ENCODE results near the gene SNTG2. TPM values are rescaled to one million over a fixed set of nuclear protein-coding genes. Genes with fewer than 3 reads are reported as not detected.
A peak's percentile ranks its signal among the peaks of the same experiment; 100 is the strongest.

SNTG2 gene
- total RNA-seq, 2 experiments from 2014 or later: 2.5 to 3.2 TPM

GRCh38 chr2:944693-945092, 6.0 kb upstream of the SNTG2 start:
- POLR2A ChIA-PET: interaction anchor here (0.7 kb wide), 2 partner anchors 231 to 683 kb away, joined by 3 to 4 read pairs; no protein-coding TSS in a partner anchor
- TF ChIP-seq CTCF (IDR thresholded peaks at IDR 0.05): no peak
- H3K4me1 Mint-ChIP-seq (ENCODE audit: low read depth): peaks cover 35% of the 10 kb centered on the region
- peaks cover 7% of the 10 kb centered on the region for H3K9me3 Mint-ChIP-seq
- H3K36me3 Mint-ChIP-seq (ENCODE audit: low read depth): peaks cover 6% of the 10 kb centered on the region
- CTCF ChIA-PET: no interaction called here
- intact Hi-C loops (cut with micrococcal nuclease): no loop called here
- DNase-seq (no peak), ATAC-seq (no peak)
- peak overlapping the region; percentile 93 for H3K27ac Mint-ChIP-seq
- H3K27me3 Mint-ChIP-seq: peaks cover 18% of the 10 kb centered on the region
- no peak overlapping the region for H3K4me3 Mint-ChIP-seq

GRCh38 chr2:945104-945503, 5.5 kb upstream of the SNTG2 start:
- CTCF ChIA-PET: no interaction called here

GRCh38 chr2:946073-946948, 4.3 kb upstream of the SNTG2 start:
- H3K9me3 Mint-ChIP-seq: peaks cover 7% of the 10 kb centered on the region
- peaks cover 36% of the 10 kb centered on the region for H3K4me1 Mint-ChIP-seq (ENCODE audit: low read depth)
- intact Hi-C loops (cut with micrococcal nuclease): no loop called here
- peaks cover 18% of the 10 kb centered on the region for H3K27me3 Mint-ChIP-seq
- TF ChIP-seq CTCF (IDR thresholded peaks at IDR 0.05): no peak
- ChIA-PET POLR2A (interaction anchor here (1.4 kb wide), 1 partner anchor 29 kb away, joined by 3 read pairs; no protein-coding TSS in a partner anchor), CTCF (no interaction called here)
- ATAC-seq (peak; percentile 71), DNase-seq (peak; percentile 65)
- peaks cover 6% of the 10 kb centered on the region for H3K36me3 Mint-ChIP-seq (ENCODE audit: low read depth)
- H3K4me3 Mint-ChIP-seq: peak overlapping the region; percentile 56
- peak overlapping the region; percentile 93 for H3K27ac Mint-ChIP-seq

More at GRCh38 chr2:945104-945503, 5.5 kb upstream of the SNTG2 start:
- H3K27me3 Mint-ChIP-seq: peaks cover 19% of the 10 kb centered on the region
- peaks cover 7% of the 10 kb centered on the region for H3K9me3 Mint-ChIP-seq
- TF ChIP-seq CTCF (IDR thresholded peaks at IDR 0.05): no peak
- DNase-seq: peak; percentile 18
- no peak overlapping the region for H3K4me3 Mint-ChIP-seq
- peak overlapping the region; percentile 93 for H3K27ac Mint-ChIP-seq
- ATAC-seq: no peak
- H3K36me3 Mint-ChIP-seq (ENCODE audit: low read depth): peaks cover 6% of the 10 kb centered on the region
- POLR2A ChIA-PET: interaction anchor here (0.7 kb wide), 2 partner anchors 231 to 683 kb away, joined by 3 to 4 read pairs; no protein-coding TSS in a partner anchor
- peaks cover 36% of the 10 kb centered on the region for H3K4me1 Mint-ChIP-seq (ENCODE audit: low read depth)
- intact Hi-C loops (cut with micrococcal nuclease): no loop called here

GRCh38 chr2:949384-950079, 1.1 kb upstream of the SNTG2 start:
- no peak for ATAC-seq
- POLR2A ChIA-PET: interaction anchor here (0.7 kb wide), 1 partner anchor 26 kb away, joined by 4 read pairs; no protein-coding TSS in a partner anchor
- intact Hi-C loops (cut with micrococcal nuclease): no loop called here
- CTCF ChIA-PET: interaction anchor here (1.3 kb wide), 1 partner anchor 24 kb away, joined by 3 read pairs; no protein-coding TSS in a partner anchor
- DNase-seq: peak; percentile 23
- no peak for TF ChIP-seq CTCF (IDR thresholded peaks at IDR 0.05)
- Mint-ChIP-seq H3K27me3 (peaks cover 25% of the 10 kb centered on the region), H3K4me3 (peak overlapping the region; percentile 73), H3K27ac (peak overlapping the region; percentile 59), H3K4me1 (ENCODE audit: low read depth) (peaks cover 50% of the 10 kb centered on the region), H3K36me3 (ENCODE audit: low read depth) (peaks cover 2% of the 10 kb centered on the region), H3K9me3 (peaks cover 3% of the 10 kb centered on the region)
